ENCODE data around the gene ANKRD61. TPM values are rescaled to one million over a fixed set of nuclear protein-coding genes. Genes with fewer than 3 reads are reported as not detected.

The ANKRD61 gene
- total and polyA plus RNA-seq, 12 donors: 0.13 to 0.52 (median 0.28) TPM; not detected in 8

DNA sequence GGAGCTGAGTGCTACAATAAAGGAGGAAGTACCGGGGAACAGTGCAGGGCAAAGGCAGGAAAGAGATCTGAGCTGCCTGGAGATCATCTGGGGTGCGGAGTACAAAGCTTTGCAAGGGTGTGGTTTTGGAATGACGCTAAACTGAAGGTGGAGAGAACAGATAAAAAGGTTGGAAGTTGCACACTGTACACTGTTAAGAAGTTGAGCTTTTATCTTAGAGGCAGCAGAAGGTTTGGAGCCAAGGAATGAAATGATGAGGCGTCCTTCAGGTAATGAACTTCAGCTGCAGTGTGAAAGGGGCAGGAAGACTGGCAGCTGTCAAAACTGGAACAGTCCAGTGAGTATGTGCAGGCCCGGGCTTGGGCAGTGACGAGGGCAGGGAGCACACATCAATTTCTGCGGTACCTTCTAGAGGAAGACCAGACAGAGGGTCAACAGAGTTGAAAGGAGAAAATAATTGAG lies 7.2 kb upstream of the ANKRD61 start:
- DNase-seq: no peak
- Histone ChIP-seq H3K4me1 (replicated peaks in 1 of 2) (no peaks in the 10 kb centered on the region), H3K9me3 (replicated peaks in 1 of 3) (no peaks in the 10 kb centered on the region), H3K27ac (no peak overlapping the region), H3K36me3 (replicated peaks in 1 of 2) (peaks cover 0 to 92% of the 10 kb centered on the region in 2 donors), H3K27me3 (no peaks in the 10 kb centered on the region), H3K4me3 (no peak overlapping the region)
- intact Hi-C loops (cut with DNase I): no loop called here
- TF ChIP-seq, protein P1, sequence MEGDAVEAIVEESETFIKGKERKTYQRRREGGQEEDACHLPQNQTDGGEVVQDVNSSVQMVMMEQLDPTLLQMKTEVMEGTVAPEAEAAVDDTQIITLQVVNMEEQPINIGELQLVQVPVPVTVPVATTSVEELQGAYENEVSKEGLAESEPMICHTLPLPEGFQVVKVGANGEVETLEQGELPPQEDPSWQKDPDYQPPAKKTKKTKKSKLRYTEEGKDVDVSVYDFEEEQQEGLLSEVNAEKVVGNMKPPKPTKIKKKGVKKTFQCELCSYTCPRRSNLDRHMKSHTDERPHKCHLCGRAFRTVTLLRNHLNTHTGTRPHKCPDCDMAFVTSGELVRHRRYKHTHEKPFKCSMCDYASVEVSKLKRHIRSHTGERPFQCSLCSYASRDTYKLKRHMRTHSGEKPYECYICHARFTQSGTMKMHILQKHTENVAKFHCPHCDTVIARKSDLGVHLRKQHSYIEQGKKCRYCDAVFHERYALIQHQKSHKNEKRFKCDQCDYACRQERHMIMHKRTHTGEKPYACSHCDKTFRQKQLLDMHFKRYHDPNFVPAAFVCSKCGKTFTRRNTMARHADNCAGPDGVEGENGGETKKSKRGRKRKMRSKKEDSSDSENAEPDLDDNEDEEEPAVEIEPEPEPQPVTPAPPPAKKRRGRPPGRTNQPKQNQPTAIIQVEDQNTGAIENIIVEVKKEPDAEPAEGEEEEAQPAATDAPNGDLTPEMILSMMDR (IDR thresholded peaks at IDR 0.05): no peak
- no peak for TF ChIP-seq POLR2A (IDR thresholded peaks at IDR 0.05)
- WGBS, 4 donors: 84 to 93% (median 87%) methylated on average over 7 of the region's 7 CpGs

DNA sequence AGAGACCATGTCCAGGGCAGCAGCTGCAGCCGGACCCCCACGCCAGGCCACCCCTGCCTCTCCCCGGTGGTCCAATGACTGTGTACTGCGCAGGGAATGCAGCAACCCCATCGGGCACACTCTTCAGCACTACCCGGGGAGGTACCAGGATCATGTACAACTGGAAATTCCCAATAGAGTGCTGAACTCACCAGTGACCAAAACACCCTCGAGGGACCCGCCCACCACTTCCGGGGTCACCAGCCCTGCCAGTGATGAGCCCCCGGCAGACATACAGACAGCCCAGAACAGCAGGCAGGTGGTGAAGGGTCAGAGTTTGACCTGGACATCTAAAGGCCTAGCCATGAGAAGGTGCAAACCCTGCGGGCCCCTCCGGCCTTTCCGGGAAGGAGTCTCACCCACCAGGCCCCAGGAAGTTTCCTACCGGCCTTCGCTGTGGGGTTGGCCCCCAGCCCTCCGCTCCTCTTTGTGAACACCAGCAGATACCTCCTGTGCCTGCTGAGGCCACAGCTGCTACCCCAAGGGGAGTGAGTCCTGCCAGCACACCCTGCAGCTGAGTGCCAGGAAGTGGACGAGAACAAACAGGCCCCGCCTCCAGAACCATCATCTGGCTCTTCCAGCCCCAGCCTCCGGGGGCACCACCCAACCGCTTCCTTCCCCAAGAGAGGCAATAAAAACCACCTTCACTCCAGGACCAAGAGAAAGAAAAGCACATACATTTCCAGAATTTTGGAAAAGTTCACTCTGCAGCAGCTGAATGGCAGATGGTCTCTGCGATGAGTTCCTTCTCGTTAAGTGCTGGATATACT lies 5.0 kb upstream of the ANKRD61 start:
- Histone ChIP-seq H3K4me1 (replicated peaks in 1 of 2) (no peaks in the 10 kb centered on the region), H3K4me3 (peak overlapping the region in 1 of 4 donors; percentile 3), H3K27me3 (no peaks in the 10 kb centered on the region), H3K27ac (peak overlapping the region in 3 of 5 donors; percentile 30 to 86 (median 70)), H3K9me3 (replicated peaks in 1 of 3) (no peaks in the 10 kb centered on the region), H3K36me3 (replicated peaks in 1 of 2) (peaks cover 0 to 78% of the 10 kb centered on the region in 2 donors)
- peak; percentile 31 to 78 (median 69) for DNase-seq
- 74 to 81% (median 78%) methylated on average over 12 to 22 of the region's 22 CpGs for WGBS, 4 donors
- intact Hi-C loops (cut with DNase I): no loop called here
- TF ChIP-seq, protein P1 (IDR thresholded peaks at IDR 0.05): peak in 5 of 6 experiments; percentile 5 to 33 (median 26)
- TF ChIP-seq POLR2A (IDR thresholded peaks at IDR 0.05): no peak

DNA sequence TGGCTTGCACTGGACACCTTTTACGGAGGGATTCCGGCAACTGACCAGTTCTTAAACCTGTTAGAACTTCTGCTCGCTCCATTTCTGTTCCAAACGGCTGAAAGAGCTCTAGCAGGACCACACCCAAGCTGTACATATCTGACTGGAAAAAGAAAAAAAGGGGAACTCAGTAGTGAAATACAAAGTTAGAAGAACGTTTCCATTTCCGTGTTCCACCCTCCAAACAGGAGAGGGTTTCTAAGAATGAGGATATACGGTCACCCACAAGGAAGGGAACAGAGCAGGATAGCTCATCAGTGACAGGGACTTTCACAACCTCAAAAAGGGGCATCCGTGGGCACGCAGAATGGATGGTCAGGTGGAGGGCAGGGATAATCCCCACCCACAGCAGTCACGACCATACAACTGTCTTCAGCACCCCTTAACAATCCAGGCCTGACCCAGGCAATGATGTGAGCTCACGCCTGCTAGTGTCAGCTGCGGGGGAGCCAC lies 4.3 kb upstream of the ANKRD61 start:
- H3K4me3 ChIP-seq: no peak overlapping the region
- peak overlapping the region in 2 of 5 donors; percentile 70 to 86 for H3K27ac ChIP-seq
- TF ChIP-seq POLR2A (IDR thresholded peaks at IDR 0.05): no peak
- TF ChIP-seq, protein P1 (IDR thresholded peaks at IDR 0.05): no peak
- intact Hi-C loops (cut with DNase I): no loop called here
- no peaks in the 10 kb centered on the region for H3K4me1 ChIP-seq (replicated peaks in 1 of 2)
- no peak for DNase-seq
- H3K27me3 ChIP-seq: no peaks in the 10 kb centered on the region
- peaks cover 0 to 76% of the 10 kb centered on the region in 2 donors for H3K36me3 ChIP-seq (replicated peaks in 1 of 2)
- no peaks in the 10 kb centered on the region for H3K9me3 ChIP-seq (replicated peaks in 1 of 3)
- 69 to 78% (median 72%) methylated on average over 8 to 12 of the region's 12 CpGs for WGBS, 4 donors

DNA sequence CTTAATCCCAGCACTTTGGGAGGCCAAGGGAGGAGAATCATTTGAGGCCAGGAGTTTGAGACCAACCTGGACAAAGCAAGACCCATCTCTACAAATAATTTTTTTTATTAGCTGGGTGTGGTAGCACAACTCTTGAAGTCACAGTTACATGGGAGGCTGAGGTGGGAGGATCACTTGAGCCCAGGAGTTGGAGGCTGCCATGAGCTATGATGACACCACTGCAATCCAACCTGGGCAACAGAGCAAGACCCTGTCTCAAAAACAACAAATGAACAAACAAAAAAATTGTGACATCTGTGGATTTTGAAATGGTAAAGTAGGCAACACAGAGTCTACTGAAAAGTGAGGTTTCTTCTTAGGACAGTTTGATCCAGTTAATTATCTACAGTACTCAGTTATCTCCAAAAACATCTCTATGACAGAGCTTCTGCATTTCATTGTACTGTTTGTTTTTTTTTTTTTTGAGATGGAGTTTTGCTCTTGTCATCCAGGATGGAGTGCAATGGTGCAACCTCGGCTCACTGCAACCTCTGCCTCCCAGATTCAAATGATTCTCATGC lies 3.3 kb upstream of the ANKRD61 start:
- H3K4me3 ChIP-seq: no peak overlapping the region
- DNase-seq: peak in 1 of 7 donors; percentile 4
- 79 to 100% (median 93%) methylated on average over 1 of the region's 1 CpG for WGBS, 4 donors
- no peaks in the 10 kb centered on the region for H3K9me3 ChIP-seq (replicated peaks in 1 of 3)
- TF ChIP-seq POLR2A (IDR thresholded peaks at IDR 0.05): no peak
- TF ChIP-seq, protein P1 (IDR thresholded peaks at IDR 0.05): no peak
- no peaks in the 10 kb centered on the region for H3K4me1 ChIP-seq (replicated peaks in 1 of 2)
- no peaks in the 10 kb centered on the region for H3K27me3 ChIP-seq
- H3K36me3 ChIP-seq (replicated peaks in 1 of 2): peaks cover 0 to 71% of the 10 kb centered on the region in 2 donors
- peak overlapping the region in 1 of 5 donors; percentile 10 for H3K27ac ChIP-seq
- intact Hi-C loops (cut with DNase I): no loop called here
